Stimulated activated CD4-positive, alpha-beta T cell treated with anti-CD3 and anti-CD28 coated beads, Interleukin-1b, Interleukin-23, amount 100 ng/mL, for 1 hour (primary cell): ENCODE results near the gene GALNTL6.

Source experiments
- DNase-seq, 2 donors: peaks; one replicate each; pipeline ENCODE4 v3.0.0-alpha.2; 2020; ENCODE audit warnings: low read depth in 2 of 2

The GALNTL6 gene

DNA sequence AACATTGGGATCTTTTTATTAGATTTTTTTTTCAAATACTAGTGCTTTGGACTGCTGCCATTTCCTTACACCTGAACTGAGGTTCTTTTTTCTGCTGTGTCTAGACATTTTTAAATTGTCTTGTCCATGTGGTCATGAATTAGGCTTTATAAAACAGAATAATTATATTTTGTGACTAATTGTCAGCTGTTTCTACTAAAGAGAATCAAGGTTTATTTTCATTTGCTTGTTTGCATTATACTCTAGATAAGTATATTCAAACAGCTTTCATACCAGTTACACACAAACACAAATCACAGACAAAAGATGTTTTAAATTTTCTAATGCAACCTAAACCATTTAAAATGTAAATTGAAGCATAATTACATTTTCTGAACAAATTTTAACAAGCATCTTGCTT is 194.7 kb downstream of the GALNTL6 start:
- no peak for DNase-seq

- DNase-seq, result no peak
Observed at GRCh38 chr4:172009446-172010230, 196.4 kb downstream of the GALNTL6 start.

DNA sequence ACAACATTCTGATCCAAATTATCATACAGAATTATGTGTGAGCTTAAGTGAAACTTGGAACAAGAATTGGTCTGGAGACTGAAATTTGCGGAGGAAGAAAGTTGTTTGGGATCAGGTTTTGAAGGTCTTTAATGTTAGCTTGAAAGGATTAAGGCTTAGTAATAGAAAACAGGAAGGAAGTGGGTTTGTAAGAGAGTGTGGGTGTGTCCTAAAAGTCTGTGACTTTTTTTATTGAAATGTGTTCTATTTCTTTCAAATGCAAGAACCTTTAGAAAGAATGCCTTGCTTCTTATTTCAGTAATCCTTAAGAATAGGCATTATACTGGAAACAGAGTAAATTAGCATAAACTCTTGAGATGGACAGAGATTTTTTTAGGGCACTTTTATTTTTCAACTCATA is 198.0 kb downstream of the GALNTL6 start:
- DNase-seq, result no peak

DNA sequence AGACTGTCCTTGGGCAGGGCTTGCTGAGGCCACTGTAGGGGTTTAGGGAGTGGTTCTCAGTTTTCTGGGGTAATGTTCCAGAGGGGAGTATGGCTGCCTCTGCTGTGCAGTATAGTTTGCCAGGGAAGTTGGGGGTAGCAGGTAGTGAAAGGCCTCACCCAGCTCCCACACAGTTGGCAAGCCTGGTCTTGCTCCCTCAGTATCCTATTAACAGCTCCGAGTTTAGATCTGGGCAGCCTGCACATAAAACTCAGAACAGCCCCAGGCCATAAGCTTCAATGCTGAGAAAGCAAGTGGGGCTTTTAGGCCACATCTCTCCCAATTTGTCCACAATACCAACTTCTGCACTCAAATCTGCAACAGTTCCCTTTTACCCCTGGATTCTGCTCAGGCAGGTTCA is 205.2 kb downstream of the GALNTL6 start:
- no peak for DNase-seq

DNA sequence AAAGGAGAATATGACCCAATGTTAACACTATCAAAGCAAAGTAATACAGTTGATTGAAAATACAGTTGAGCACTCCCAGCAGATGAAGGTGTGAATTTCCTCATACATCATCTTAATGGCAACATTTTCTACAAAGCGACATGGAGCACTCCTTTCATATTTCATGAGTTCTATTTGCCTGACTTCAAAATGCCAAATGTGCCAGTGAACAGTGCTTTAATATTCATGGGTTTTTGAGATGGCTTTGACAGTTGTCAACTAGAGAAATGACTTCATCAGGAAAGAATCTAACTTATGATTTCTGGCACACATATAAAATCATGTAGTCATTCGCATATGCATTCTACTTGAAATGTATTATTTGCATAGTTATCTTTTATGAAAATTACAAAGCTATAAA is 222.4 kb downstream of the GALNTL6 start:
- DNase-seq, result no peak

DNA sequence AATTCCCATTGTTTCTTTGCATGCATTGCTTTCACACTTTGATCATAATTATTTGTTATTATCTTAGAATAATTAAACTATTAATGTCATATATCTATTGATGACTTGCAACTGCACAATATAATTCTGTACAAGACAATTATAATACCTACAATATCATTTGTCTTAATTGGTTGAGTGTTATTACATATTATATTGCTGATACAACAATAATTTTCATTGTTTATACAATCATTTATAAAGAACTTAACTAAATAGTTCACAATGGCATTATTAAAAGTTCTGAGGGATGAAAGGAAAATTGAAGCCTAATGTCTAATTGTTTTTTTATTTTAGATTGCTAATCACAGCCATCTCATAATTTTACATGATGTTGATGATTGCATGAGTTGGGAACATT is 227.6 kb downstream of the GALNTL6 start:
- no peak for DNase-seq

GRCh38 chr4:172042714-172043114 is 229.5 kb downstream of the GALNTL6 start:
- DNase-seq, result no peak

GRCh38 chr4:172045981-172046380 is 232.8 kb downstream of the GALNTL6 start:
- DNase-seq, result no peak

DNA sequence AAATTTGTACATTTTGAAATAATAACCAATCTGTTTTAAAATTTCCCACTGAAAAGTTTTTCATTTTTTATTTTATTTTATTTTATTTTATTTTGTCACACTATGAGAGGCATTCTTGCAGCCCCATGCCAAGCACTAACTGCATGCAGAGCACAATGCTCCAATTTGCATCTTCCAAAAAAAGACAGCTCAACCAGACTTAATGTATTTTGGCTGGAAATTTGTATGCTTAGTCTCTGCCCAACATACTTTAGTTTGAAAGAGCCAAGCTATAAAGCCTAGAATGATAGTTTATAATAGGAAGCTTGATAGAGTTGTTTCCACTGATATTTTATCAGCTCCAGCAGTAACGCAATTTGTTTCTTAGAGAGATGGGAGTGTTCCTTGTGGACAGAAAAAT is 235.5 kb downstream of the GALNTL6 start:
- DNase-seq, result no peak

- no peak for DNase-seq
Observed at GRCh38 chr4:172050911-172051310, 237.7 kb downstream of the GALNTL6 start.

DNA sequence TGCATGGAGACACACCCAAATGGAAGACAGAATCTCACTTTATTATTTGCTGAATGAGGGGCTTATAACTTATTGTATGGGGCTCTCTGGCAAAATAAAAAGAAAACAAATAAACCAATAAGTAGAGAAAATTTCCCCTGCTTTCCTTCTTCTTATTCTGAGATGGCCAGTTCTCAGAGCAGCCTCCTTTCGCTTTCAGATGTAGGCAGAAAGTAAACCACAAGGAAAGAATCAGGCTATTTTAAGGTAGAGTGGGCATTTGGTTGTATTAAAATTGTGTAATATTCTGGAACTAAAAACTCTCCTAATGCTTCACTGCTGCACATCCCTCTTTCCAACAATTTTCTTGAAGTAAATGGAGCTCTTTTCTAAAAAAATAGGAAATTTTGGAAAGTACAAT is 241.8 kb downstream of the GALNTL6 start:
- DNase-seq, result no peak

DNA sequence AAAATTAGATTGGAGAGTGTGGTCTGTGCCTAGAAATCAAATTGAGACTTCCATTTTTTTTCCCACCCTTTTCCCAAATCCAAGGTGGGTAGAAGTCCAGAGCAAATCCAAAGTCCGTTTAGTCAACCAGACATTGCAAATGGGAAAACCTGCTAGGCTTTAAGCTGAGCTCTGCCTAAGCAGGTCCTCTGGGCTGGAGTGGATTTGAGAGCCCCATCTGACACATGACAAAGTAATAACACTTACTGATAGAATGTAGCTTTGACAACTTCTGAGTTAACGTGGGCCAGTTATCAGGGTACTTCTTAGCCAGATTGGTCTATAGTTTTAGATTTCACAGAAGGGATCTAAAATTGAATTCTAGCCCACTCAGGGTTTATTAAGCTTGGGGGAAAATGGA is 242.3 kb downstream of the GALNTL6 start:
- DNase-seq, result no peak

DNA sequence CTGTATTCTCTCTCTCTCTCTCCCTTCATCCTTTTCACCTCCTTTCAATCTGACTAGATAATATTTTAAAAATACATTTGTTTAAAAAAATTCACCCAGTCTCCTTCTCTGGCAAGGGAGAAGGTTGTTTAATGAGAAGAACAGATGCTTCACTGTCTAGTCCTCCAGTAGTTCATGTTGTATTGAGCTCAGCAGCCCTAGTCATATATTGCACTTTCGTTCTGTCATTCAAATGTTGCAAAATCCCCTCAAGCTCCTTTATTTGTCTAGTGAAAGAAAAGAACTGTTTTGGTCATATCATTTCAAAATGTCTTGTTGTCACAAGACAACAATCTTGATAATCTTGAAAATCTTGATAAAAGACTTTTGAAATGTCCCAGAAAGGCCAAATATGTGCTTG is 248.0 kb downstream of the GALNTL6 start:
- no peak for DNase-seq

- DNase-seq, result no peak
Observed at GRCh38 chr4:172068506-172068905, 255.3 kb downstream of the GALNTL6 start.

GRCh38 chr4:172073590-172073989 is 260.4 kb downstream of the GALNTL6 start:
- no peak for DNase-seq

DNA sequence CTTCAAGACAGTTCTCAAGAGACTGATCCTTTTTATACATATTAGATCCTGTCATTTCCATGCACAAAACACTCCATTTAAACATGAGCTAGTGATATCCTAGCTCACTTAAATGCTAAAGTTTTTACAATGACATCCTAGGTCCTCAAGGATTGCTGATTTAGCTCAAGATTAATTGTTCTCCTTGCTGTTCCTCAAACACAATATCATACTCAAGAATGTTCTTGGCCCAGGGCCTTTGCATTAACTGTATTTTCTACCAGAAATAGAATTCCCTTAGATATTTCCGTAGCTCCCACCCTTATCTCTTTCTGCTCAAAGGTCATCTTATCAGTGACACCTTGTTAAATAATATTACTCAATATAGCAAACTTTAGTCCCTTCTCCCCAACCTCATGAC is 270.1 kb downstream of the GALNTL6 start:
- no peak for DNase-seq

DNA sequence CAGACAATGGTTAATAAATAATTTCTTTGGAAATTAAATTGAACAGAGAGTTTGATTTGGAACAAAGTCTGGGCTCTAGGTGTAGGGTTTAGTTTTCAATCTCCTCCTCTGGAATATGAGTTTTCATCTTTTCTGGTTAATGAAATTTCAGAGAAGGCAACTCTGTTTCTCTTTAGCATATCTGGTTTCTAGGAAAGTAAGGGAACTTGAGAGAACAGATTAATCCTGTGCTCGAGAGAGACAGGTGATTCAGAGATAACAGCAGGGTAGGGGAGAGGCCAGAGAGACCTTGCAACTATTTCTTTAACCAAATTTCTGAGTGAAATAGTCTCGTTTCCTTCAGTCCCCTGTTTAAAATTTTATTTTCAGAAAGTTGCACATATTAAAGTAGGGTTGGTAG is 275.4 kb downstream of the GALNTL6 start:
- no peak for DNase-seq

DNA sequence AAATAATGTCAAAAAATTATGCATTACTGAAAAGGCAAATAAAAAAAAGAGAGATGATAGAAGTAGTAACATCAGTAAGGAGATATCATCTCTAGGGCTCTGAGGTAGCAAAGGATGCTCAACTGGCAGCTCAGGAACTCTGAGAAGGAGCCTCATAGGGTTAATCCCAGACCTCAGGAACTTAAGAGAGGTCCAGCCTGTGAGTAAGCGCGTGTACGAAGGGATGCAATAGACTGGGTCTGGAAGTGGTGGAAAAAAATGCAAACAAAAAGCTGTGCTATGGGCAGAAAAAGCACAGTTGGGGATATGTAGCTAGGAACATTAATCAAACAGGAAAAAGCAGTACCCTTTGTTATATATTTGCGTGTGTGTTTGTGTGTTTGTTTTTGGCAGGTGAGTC is 282.0 kb downstream of the GALNTL6 start:
- DNase-seq, result no peak

- DNase-seq, result no peak
Observed at GRCh38 chr4:172096786-172097185, 283.6 kb downstream of the GALNTL6 start.

DNA sequence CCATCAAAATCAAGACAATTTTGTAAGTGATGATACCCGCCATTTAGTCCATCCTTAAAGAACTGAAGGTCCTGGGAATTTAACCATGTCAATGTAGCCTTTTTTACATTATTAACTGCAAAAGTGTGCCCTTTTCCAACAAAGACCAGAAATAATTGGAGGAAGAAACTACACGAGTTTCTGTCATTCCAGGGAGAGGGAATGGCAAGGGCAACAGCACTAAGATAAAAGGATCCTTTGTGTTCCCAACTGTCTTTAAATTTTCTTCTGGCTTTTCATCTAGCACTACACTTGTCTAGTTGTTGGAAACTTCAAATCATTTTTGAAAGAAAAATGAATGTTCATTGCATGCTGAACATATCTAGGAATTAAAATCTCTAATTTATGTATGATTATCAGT is 286.2 kb downstream of the GALNTL6 start:
- no peak for DNase-seq

GRCh38 chr4:172103456-172103855 is 290.3 kb downstream of the GALNTL6 start:
- no peak for DNase-seq

- DNase-seq, result no peak
Observed at GRCh38 chr4:172104539-172104938, 291.3 kb downstream of the GALNTL6 start.

- DNase-seq, result no peak
Observed at GRCh38 chr4:172105918-172106317, 292.7 kb downstream of the GALNTL6 start.

- no peak for DNase-seq
Observed at GRCh38 chr4:172109466-172109865, 296.3 kb downstream of the GALNTL6 start.
